Endothelial cell of umbilical vein (primary cell): Measurements from ENCODE around the gene DLX1.

Source experiments
- CTCF ChIP-seq, 2 donors: IDR thresholded peaks; 1 replicate in 1 of 2; 2 replicates in 1 of 2; pipeline ENCODE4 v1.5.1; 2011; ENCODE audit warnings: low read length in 2 of 2, mild to moderate bottlenecking in 2 of 2, moderate library complexity in 2 of 2, control low read depth in 1 of 2, inconsistent platforms in 1 of 2, low read depth in 1 of 2; ENCODE audit not compliant: insufficient read depth in 1 of 2; ENCODE audit errors: extremely low read depth in 1 of 2
- EZH2 ChIP-seq: IDR thresholded peaks from 2 replicates; pipeline ENCODE4 v1.6.1; 2012; ENCODE audit warnings: borderline replicate concordance, low read depth, mild to moderate bottlenecking, moderate library complexity, low read length, inconsistent platforms; ENCODE audit not compliant: severe bottlenecking
- GATA2 ChIP-seq: IDR thresholded peaks from 2 replicates; pipeline ENCODE4 v1.7.0; 2011; ENCODE audit warnings: low read depth, mild to moderate bottlenecking, moderate library complexity, mixed read lengths, low read length; ENCODE audit not compliant: insufficient read length, insufficient read depth
- MAX ChIP-seq: IDR thresholded peaks from 2 replicates; pipeline ENCODE4 v1.6.1; 2011; ENCODE audit not compliant: insufficient read depth, insufficient read length
- MYC ChIP-seq: IDR thresholded peaks from one replicate; pipeline ENCODE4 v1.6.1; 2011; ENCODE audit warnings: mild to moderate bottlenecking, low read depth, low read length
- POLR2A ChIP-seq: IDR thresholded peaks from 2 replicates; pipeline ENCODE4 v1.6.1; 2012; ENCODE audit warnings: low read depth, mild to moderate bottlenecking, control low read depth, low read length

DNA sequence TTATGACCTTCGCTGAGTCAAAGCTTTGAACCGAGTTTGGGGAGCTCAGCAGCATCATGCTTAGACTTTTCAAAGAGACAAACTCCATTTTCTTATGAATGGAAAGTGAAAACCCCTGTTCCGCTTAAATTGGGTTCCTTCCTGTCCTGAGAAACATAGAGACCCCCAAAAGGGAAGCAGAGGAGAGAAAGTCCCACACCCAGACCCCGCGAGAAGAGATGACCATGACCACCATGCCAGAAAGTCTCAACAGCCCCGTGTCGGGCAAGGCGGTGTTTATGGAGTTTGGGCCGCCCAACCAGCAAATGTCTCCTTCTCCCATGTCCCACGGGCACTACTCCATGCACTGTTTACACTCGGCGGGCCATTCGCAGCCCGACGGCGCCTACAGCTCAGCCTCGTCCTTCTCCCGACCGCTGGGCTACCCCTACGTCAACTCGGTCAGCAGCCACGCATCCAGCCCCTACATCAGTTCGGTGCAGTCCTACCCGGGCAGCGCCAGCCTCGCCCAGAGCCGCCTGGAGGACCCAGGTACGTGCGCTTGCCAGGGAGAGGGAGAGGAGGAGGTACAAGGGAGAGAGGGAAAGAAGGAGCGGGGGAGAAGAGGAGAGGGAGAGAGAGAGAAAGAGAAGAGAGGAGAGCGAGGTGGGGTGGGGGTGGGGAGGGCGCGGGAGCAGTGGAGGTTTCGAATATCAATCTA is at the start of gene DLX1:
- TF ChIP-seq EZH2 (peak; percentile 39), CTCF (IDR thresholded peaks at IDR 0.05; ENCODE audit: extremely low read depth in 1 of 2, insufficient read depth in 1 of 2, low read depth in 1 of 2, low read length in 2 of 2) (no peak), POLR2A (no peak), GATA2 (no peak), MAX (no peak), MYC (no peak)
